Peyer's patch (tissue), 4 donors: ENCODE results near the gene USP4. TPM values are rescaled to one million over a fixed set of nuclear protein-coding genes. Genes with fewer than 3 reads are reported as not detected.
"Not testable (repeated sequence)": the region's sequence is repeated elsewhere in the genome, so short reads cannot be mapped to it uniquely, and the experiment has no call there.

Source experiments
- DNase-seq, 3 donors: peaks; one replicate each; pipeline ENCODE4 v3.0.0-alpha.2; 2017 to 2019
- H3K27ac ChIP-seq, 4 donors: fragments of 200-600 bp; sonication (generic); one replicate each; pipeline ENCODE4 v1.5.1; 2016 to 2019
- H3K27me3 ChIP-seq, 2 donors: fragments of 200-600 bp; sonication (generic); one replicate each; pipeline ENCODE4 v1.5.1; 2019
- H3K36me3 ChIP-seq, 3 donors: fragments of 200-600 bp; sonication (generic); one replicate each; pipeline ENCODE4 v1.5.1; 2016 to 2019
- H3K4me1 ChIP-seq, 4 donors: fragments of 200-600 bp; sonication (generic); one replicate each; pipeline ENCODE4 v1.5.1; 2016 to 2019
- H3K4me3 ChIP-seq, 4 donors: fragments of 200-600 bp; sonication (generic); 1 replicate in 3 of 4; 2 replicates in 1 of 4; pipeline ENCODE4 v1.5.1; 2016 to 2019; ENCODE audit warnings: mild to moderate bottlenecking in 1 of 4
- H3K9me3 ChIP-seq, 4 donors: fragments of 200-600 bp; sonication (generic); one replicate each; pipeline ENCODE4 v1.5.1; 2016 to 2019; ENCODE audit warnings: mild to moderate bottlenecking in 1 of 4
- CTCF ChIP-seq, 6 experiments: fragments of 450-650 bp in 4 of 6; fragments of 200-600 bp in 2 of 6; sonication (generic) in 1 of 6; IDR thresholded peaks; one replicate each; pipeline ENCODE4 v1.5.1; 2017 to 2019; ENCODE audit warnings: antibody characterized with exemption in 6 of 6, mild to moderate bottlenecking in 3 of 6, moderate library complexity in 1 of 6
- POLR2A ChIP-seq, 2 donors: fragments of 450-650 bp; IDR thresholded peaks; one replicate each; pipeline ENCODE4 v1.5.1; 2017; ENCODE audit warnings: antibody characterized with exemption in 2 of 2, mild to moderate bottlenecking in 2 of 2, moderate library complexity in 2 of 2
- small RNA-seq, 2 donors: library from RNA; depleted of rRNA; stranded (forward); fragments of <200 nt; gene quantifications; one replicate each; pipeline ENCODE3, GENCODE V24; 2016
- total RNA-seq, 4 donors: library from RNA; depleted of rRNA; stranded (reverse); fragments of >200 nt; gene quantifications; one replicate each; pipeline ENCODE4 v1.1.0, GENCODE V29; 2016

Gene USP4
- total RNA-seq, 4 donors from 2014 or later: 26.3 to 106 (median 47.5) TPM

- Histone ChIP-seq H3K27me3 (no peaks in the 10 kb centered on the region), H3K4me3 (no peak overlapping the region), H3K9me3 (no peaks in the 10 kb centered on the region), H3K4me1 (peaks cover 0 to 12% (median 0%) of the 10 kb centered on the region in 4 donors), H3K27ac (no peak overlapping the region), H3K36me3 (no peaks in the 10 kb centered on the region)
- DNase-seq: peak in 1 of 3 donors; percentile 44
- TF ChIP-seq POLR2A (IDR thresholded peaks at IDR 0.05) (no peak), CTCF (IDR thresholded peaks at IDR 0.05) (no peak)
Measured at GRCh38 chr3:49244581-49245205, 95.2 kb downstream of the USP4 start.

- not testable (repeated sequence) for H3K27me3 ChIP-seq, H3K4me3 ChIP-seq, H3K36me3 ChIP-seq, H3K27ac ChIP-seq, DNase-seq, H3K9me3 ChIP-seq, H3K4me1 ChIP-seq
Measured at GRCh38 chr3:49240091-49240490, 99.8 kb downstream of the USP4 start.

- Histone ChIP-seq H3K27ac (peak overlapping the region; percentile 11 to 53 (median 47)), H3K27me3 (no peaks in the 10 kb centered on the region), H3K4me3 (no peak overlapping the region), H3K9me3 (peaks cover 0 to 8% (median 3%) of the 10 kb centered on the region in 4 donors), H3K36me3 (no peaks in the 10 kb centered on the region), H3K4me1 (no peaks in the 10 kb centered on the region)
- TF ChIP-seq POLR2A (IDR thresholded peaks at IDR 0.05) (no peak), CTCF (IDR thresholded peaks at IDR 0.05) (no peak)
- DNase-seq: peak in 2 of 3 donors; percentile 22 to 69
Measured at GRCh38 chr3:49238274-49239127, 101.4 kb downstream of the USP4 start.

- Histone ChIP-seq H3K27ac (no peak overlapping the region), H3K27me3 (no peaks in the 10 kb centered on the region), H3K4me3 (no peak overlapping the region), H3K9me3 (peaks cover 0 to 16% (median 8%) of the 10 kb centered on the region in 4 donors), H3K36me3 (no peaks in the 10 kb centered on the region), H3K4me1 (no peaks in the 10 kb centered on the region)
- no peak for TF ChIP-seq CTCF (IDR thresholded peaks at IDR 0.05)
- TF ChIP-seq POLR2A (IDR thresholded peaks at IDR 0.05): no peak
- no peak for DNase-seq
Measured at GRCh38 chr3:49237344-49237743, 102.5 kb downstream of the USP4 start.

- H3K27ac ChIP-seq: no peak overlapping the region
- no peak for DNase-seq
- peaks cover 0 to 25% (median 8%) of the 10 kb centered on the region in 4 donors for H3K9me3 ChIP-seq
- no peaks in the 10 kb centered on the region for H3K4me1 ChIP-seq
- TF ChIP-seq CTCF (IDR thresholded peaks at IDR 0.05) (no peak), POLR2A (IDR thresholded peaks at IDR 0.05) (no peak)
- H3K36me3 ChIP-seq: no peaks in the 10 kb centered on the region
- H3K4me3 ChIP-seq: no peak overlapping the region
- no peaks in the 10 kb centered on the region for H3K27me3 ChIP-seq
Measured at GRCh38 chr3:49236226-49236625, 103.6 kb downstream of the USP4 start.

- H3K27ac ChIP-seq, H3K27me3 ChIP-seq, DNase-seq, H3K4me3 ChIP-seq, H3K4me1 ChIP-seq, H3K36me3 ChIP-seq: not testable (repeated sequence)
- H3K9me3 ChIP-seq: peaks cover 0 to 39% (median 18%) of the 10 kb centered on the region in 4 donors
Measured at GRCh38 chr3:49228817-49229216, 111.0 kb downstream of the USP4 start.

Small RNA genes lying within 50 kb of the gene (small RNA-seq; reads per million reads assigned to genes)
- 0 reads per million in 2 donors for gene AC121247.2
- gene MIR4271: 0 reads per million in 2 donors
- gene RF00019: 0 reads per million in 2 donors

Other genes with a start within 250 kb of the USP4 start
- gene QRICH1, start 246.0 kb downstream of the USP4 start, total RNA-seq: 100 to 1,000 TPM in 2 of 4 donors, 10 to 100 TPM in 2; 61.1 to 132 (median 99.7) TPM
- 100 to 1,000 TPM; 295 to 361 (median 342) TPM for gene QARS1, start 235.3 kb downstream of the USP4 start, total RNA-seq
- gene USP19, start 219.2 kb downstream of the USP4 start, total RNA-seq: 10 to 100 TPM; 42.9 to 96.0 (median 61.8) TPM
- 100 to 1,000 TPM; 293 to 476 (median 348) TPM for gene LAMB2, start 207.0 kb downstream of the USP4 start, total RNA-seq
- gene CCDC71, start 173.7 kb downstream of the USP4 start, total RNA-seq: 10 to 100 TPM; 12.4 to 39.3 (median 37.5) TPM
- 10 to 100 TPM in 1 of 4 donors, 1 to 10 TPM in 3; 3.9 to 13.7 (median 9.5) TPM for gene KLHDC8B, start 168.5 kb downstream of the USP4 start, total RNA-seq
- gene C3orf62, start 62.8 kb downstream of the USP4 start, total RNA-seq: 10 to 100 TPM in 1 of 4 donors, 1 to 10 TPM in 3; 4.4 to 24.8 (median 5.3) TPM
- 100 to 1,000 TPM; 104 to 161 (median 130) TPM for gene GPX1, start 18.3 kb upstream of the USP4 start, total RNA-seq
- gene RHOA, start 71.9 kb upstream of the USP4 start, total RNA-seq: 100 to 1,000 TPM; 223 to 294 (median 274) TPM
- gene TCTA, start 72.4 kb upstream of the USP4 start, total RNA-seq: 10 to 100 TPM; 12.4 to 56.4 (median 40.9) TPM
- gene AMT, start 82.4 kb upstream of the USP4 start, total RNA-seq: 10 to 100 TPM; 13.3 to 32.9 (median 25.1) TPM
- gene NICN1, start 89.3 kb upstream of the USP4 start, total RNA-seq: 1 to 10 TPM in 3 of 4 donors, not detected in 1; 2.0 to 7.7 (median 7.6) TPM
- 10 to 100 TPM; 11.6 to 79.2 (median 62.6) TPM for gene DAG1, start 130.2 kb upstream of the USP4 start, total RNA-seq
- 1 to 10 TPM in 1 of 4 donors, under 1 TPM in 3; 0.18 to 3.3 (median 0.85) TPM for gene BSN, start 214.4 kb upstream of the USP4 start, total RNA-seq